ENCODE measurements around the gene CD69.

DNA sequence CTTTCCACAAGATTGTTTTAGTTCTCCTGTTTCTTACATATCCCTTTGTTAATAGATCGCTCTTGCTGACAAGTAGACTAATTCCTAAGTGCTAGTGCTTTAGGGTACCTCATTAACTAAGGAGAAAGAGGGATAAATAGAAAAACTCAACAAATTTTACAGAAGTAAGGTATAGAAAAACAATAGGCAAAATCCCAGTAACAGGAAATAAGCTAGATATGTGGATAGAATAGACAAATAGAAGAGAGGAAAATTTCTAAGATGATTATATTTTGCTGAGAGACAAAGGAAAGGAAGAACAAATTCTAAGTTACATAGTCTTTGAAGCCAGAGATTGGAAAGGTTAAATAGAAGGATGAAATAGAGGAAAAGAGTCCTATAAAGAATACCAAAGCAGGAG is 1.0 kb downstream of the CD69 start:
- TF ChIP-seq, protein P1, sequence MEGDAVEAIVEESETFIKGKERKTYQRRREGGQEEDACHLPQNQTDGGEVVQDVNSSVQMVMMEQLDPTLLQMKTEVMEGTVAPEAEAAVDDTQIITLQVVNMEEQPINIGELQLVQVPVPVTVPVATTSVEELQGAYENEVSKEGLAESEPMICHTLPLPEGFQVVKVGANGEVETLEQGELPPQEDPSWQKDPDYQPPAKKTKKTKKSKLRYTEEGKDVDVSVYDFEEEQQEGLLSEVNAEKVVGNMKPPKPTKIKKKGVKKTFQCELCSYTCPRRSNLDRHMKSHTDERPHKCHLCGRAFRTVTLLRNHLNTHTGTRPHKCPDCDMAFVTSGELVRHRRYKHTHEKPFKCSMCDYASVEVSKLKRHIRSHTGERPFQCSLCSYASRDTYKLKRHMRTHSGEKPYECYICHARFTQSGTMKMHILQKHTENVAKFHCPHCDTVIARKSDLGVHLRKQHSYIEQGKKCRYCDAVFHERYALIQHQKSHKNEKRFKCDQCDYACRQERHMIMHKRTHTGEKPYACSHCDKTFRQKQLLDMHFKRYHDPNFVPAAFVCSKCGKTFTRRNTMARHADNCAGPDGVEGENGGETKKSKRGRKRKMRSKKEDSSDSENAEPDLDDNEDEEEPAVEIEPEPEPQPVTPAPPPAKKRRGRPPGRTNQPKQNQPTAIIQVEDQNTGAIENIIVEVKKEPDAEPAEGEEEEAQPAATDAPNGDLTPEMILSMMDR (IDR thresholded peaks at IDR 0.05): no peak
- no peak for TF ChIP-seq POLR2A (IDR thresholded peaks at IDR 0.05)

Measured in thyroid gland (tissue), 4 donors.